HEK293 (cell line): ENCODE data around the gene SPRTN.

Experiments
- CTCF ChIA-PET: fragments of 350-600 bp; formaldehyde crosslinking; extraction: SDS; loops from one replicate; lab custom pipeline; 2021; ENCODE audit warnings: antibody characterized with exemption; lab: Yijun Ruan, JAX
- POLR2A ChIA-PET: fragments of 300-600 bp; formaldehyde crosslinking; extraction: SDS; loops from one replicate; lab custom pipeline; 2020; ENCODE audit warnings: antibody characterized with exemption, inconsistent platforms; lab: Yijun Ruan, JAX
- H3K27ac ChIP-seq: fragments of 200-500 bp; sonication (Bioruptor generic); 2 replicates; pipeline ENCODE4 v1.5.1; 2014; ENCODE audit warnings: low read depth, low read length, control low read depth, inconsistent platforms; ENCODE audit errors: extremely low read depth
- H3K36me3 ChIP-seq, 2 experiments: fragments of 200-500 bp in 1 of 2; sonication (Bioruptor generic) in 1 of 2; 1 replicate in 1 of 2; 2 replicates in 1 of 2; pipeline ENCODE4 v1.5.1; 2014 to 2017; ENCODE audit warnings: inconsistent platforms in 2 of 2, low read length in 2 of 2; ENCODE audit not compliant: control insufficient read depth in 2 of 2, insufficient read depth in 1 of 2
- H3K4me1 ChIP-seq: fragments of 200-500 bp; sonication (Bioruptor generic); 2 replicates; pipeline ENCODE4 v1.5.1; 2014; ENCODE audit warnings: mild to moderate bottlenecking, low read length, inconsistent platforms; ENCODE audit not compliant: control insufficient read depth, insufficient read depth
- H3K4me3 ChIP-seq: 2 replicates; pipeline ENCODE4 v1.5.1; 2011; ENCODE audit warnings: low read depth, mild to moderate bottlenecking, control low read depth, low read length, moderate library complexity
- H3K9me3 ChIP-seq: fragments of 200-500 bp; sonication (Bioruptor generic); 2 replicates; pipeline ENCODE4 v1.5.1; 2014; ENCODE audit warnings: low read depth, low read length, inconsistent platforms; ENCODE audit not compliant: control insufficient read depth, insufficient read depth
- BCL11A ChIP-seq: fragments of 450-650 bp; formaldehyde crosslinking; IDR thresholded peaks from 2 replicates; pipeline ENCODE4 v1.5.1; 2016; ENCODE audit warnings: low read depth, missing biosample characterization, missing genetic modification characterization
- PRDM6 ChIP-seq: fragments of 450-650 bp; formaldehyde crosslinking; IDR thresholded peaks from 2 replicates; pipeline ENCODE4 v1.5.1; 2017; ENCODE audit warnings: missing biosample characterization, missing genetic modification characterization
- SP7 ChIP-seq: fragments of 450-650 bp; formaldehyde crosslinking; IDR thresholded peaks from 2 replicates; pipeline ENCODE4 v1.5.1; 2016; ENCODE audit warnings: missing biosample characterization, missing genetic modification characterization
- ZFP37 ChIP-seq: fragments of 450-650 bp; formaldehyde crosslinking; IDR thresholded peaks from 2 replicates; pipeline ENCODE4 v1.5.1; 2016; ENCODE audit warnings: missing biosample characterization, missing genetic modification characterization
- ZNF354C ChIP-seq: fragments of 450-650 bp; formaldehyde crosslinking; IDR thresholded peaks from 2 replicates; pipeline ENCODE4 v1.5.1; 2016; ENCODE audit warnings: missing biosample characterization, missing genetic modification characterization, low read depth, borderline replicate concordance
- ZNF518A ChIP-seq: fragments of 450-650 bp; formaldehyde crosslinking; conservative IDR thresholded peaks from 2 replicates; pipeline ENCODE4 v1.5.1; 2016; ENCODE audit warnings: low read depth, missing biosample characterization, missing genetic modification characterization
- ZNF558 ChIP-seq: fragments of 450-650 bp; formaldehyde crosslinking; IDR thresholded peaks from 2 replicates; pipeline ENCODE4 v1.5.1; 2016; ENCODE audit warnings: missing biosample characterization, missing genetic modification characterization
- ZNF664 ChIP-seq: fragments of 450-650 bp; formaldehyde crosslinking; IDR thresholded peaks from 2 replicates; pipeline ENCODE4 v1.5.1; 2016; ENCODE audit warnings: missing biosample characterization, missing genetic modification characterization
- ZNF837 ChIP-seq: fragments of 450-650 bp; formaldehyde crosslinking; IDR thresholded peaks from 2 replicates; pipeline ENCODE4 v1.5.1; 2016; ENCODE audit warnings: missing biosample characterization, missing genetic modification characterization
- TF ChIP-seq, protein P1 (sequence below): fragments of 450-650 bp; IDR thresholded peaks from 2 replicates; pipeline ENCODE4 v1.5.1; 2018; ENCODE audit warnings: missing biosample characterization, missing genetic modification characterization
- TF ChIP-seq, protein P2 (sequence below): fragments of 450-650 bp; formaldehyde crosslinking; IDR thresholded peaks from 2 replicates; pipeline ENCODE4 v1.5.1; 2016; ENCODE audit warnings: missing biosample characterization, missing genetic modification characterization

SPRTN gene

GRCh38 chr1:231401478-231401877, 63.4 kb downstream of the SPRTN start:
- CTCF ChIA-PET, result interaction anchor here (1.2 kb wide), 1 partner anchor 12 kb away, joined by 4 read pairs; no protein-coding TSS in a partner anchor
- Histone ChIP-seq H3K27ac (no peak overlapping the region), H3K4me1 (peaks cover 6% of the 10 kb centered on the region; the same call in 1 of the 2 replicates), H3K9me3 (no peaks in the 10 kb centered on the region), H3K4me3 (no peak overlapping the region), H3K36me3 (no peaks in the 10 kb centered on the region; a peak in 2 of 3 replicates)
- TF ChIP-seq PRDM6 (tag by site-specific recombination) (peak; percentile 57; the same call in 1 of the 2 replicates), ZNF558 (tag by site-specific recombination) (no peak), ZNF664 (tag by site-specific recombination) (peak; percentile 93), ZNF354C (tag by site-specific recombination) (no peak)
- POLR2A ChIA-PET, result interaction anchor here (1.0 to 1.6 kb wide), 2 partner anchors 8 to 19 kb away, joined by 3 to 6 read pairs; no protein-coding TSS in a partner anchor

DNA sequence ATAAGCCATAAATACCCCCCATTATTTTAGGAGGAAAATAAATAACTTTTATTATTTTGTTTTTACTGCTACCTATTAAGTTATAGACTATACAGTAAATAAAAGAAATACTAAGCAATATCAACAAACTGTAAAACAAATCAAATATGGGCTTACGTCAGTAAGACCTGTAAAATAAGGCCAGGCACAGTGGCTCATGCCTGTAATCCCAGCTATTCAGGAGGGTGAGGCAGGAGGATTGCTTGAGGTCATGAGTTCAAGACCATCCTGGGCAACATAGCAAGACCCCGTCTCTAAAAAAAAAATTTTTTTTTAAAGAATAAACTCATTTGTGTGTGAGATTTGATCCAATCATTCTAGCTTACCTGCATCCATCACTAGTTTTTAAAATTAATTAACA, 66.2 kb downstream of the SPRTN start:
- ChIA-PET CTCF (interaction anchor here (0.9 to 1.1 kb wide), 3 partner anchors 14 to 171 kb away, joined by 3 to 4 read pairs (median 4); no protein-coding TSS in a partner anchor), POLR2A (interaction anchor here (0.7 to 1.3 kb wide), 2 partner anchors 66 to 89 kb away, joined by 4 to 5 read pairs; partner anchors contain the start of genes EXOC8 and SPRTN)
- Histone ChIP-seq H3K4me1 (peaks cover 20% of the 10 kb centered on the region), H3K4me3 (no peak overlapping the region), H3K9me3 (no peaks in the 10 kb centered on the region), H3K36me3 (no peaks in the 10 kb centered on the region; a peak in 2 of 3 replicates), H3K27ac (no peak overlapping the region)
- TF ChIP-seq, protein P1, sequence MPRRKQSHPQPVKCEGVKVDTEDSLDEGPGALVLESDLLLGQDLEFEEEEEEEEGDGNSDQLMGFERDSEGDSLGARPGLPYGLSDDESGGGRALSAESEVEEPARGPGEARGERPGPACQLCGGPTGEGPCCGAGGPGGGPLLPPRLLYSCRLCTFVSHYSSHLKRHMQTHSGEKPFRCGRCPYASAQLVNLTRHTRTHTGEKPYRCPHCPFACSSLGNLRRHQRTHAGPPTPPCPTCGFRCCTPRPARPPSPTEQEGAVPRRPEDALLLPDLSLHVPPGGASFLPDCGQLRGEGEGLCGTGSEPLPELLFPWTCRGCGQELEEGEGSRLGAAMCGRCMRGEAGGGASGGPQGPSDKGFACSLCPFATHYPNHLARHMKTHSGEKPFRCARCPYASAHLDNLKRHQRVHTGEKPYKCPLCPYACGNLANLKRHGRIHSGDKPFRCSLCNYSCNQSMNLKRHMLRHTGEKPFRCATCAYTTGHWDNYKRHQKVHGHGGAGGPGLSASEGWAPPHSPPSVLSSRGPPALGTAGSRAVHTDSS (tag by site-specific recombination), result no peak
- TF ChIP-seq BCL11A (tag by site-specific recombination), result no peak
- no peak for TF ChIP-seq SP7 (tag by site-specific recombination)
- TF ChIP-seq ZNF664 (tag by site-specific recombination), result 0 out of 2 replicates have a peak, but pooled peaks have one; percentile 26
- 0 out of 2 replicates have a peak, but pooled peaks have one; percentile 24 for TF ChIP-seq ZFP37 (tag by site-specific recombination)
- TF ChIP-seq, protein P2, sequence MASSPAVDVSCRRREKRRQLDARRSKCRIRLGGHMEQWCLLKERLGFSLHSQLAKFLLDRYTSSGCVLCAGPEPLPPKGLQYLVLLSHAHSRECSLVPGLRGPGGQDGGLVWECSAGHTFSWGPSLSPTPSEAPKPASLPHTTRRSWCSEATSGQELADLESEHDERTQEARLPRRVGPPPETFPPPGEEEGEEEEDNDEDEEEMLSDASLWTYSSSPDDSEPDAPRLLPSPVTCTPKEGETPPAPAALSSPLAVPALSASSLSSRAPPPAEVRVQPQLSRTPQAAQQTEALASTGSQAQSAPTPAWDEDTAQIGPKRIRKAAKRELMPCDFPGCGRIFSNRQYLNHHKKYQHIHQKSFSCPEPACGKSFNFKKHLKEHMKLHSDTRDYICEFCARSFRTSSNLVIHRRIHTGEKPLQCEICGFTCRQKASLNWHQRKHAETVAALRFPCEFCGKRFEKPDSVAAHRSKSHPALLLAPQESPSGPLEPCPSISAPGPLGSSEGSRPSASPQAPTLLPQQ (tag by site-specific recombination), result no peak
- TF ChIP-seq ZNF518A (tag by site-specific recombination), result no peak
- TF ChIP-seq ZNF837, result no peak
